Neuron (in vitro differentiated cells): Measurements from ENCODE around the gene RAET1E.
"Not testable (repeated sequence)": the region's sequence is repeated elsewhere in the genome, so short reads cannot be mapped to it uniquely, and the experiment has no call there.

Source experiments
- H2AFZ ChIP-seq: one replicate; pipeline ENCODE4 v1.6.1; 2013; ENCODE audit warnings: low read depth, mild to moderate bottlenecking, inconsistent platforms, low read length, moderate library complexity
- H3K27me3 ChIP-seq: one replicate; pipeline ENCODE4 v1.6.1; 2013; ENCODE audit warnings: low read length; ENCODE audit not compliant: insufficient read depth
- H3K36me3 ChIP-seq: one replicate; pipeline ENCODE4 v1.6.1; 2013; ENCODE audit warnings: low read length; ENCODE audit not compliant: insufficient read depth
- H3K4me1 ChIP-seq: one replicate; pipeline ENCODE4 v1.6.1; 2013; ENCODE audit warnings: low read length; ENCODE audit not compliant: insufficient read depth
- H3K4me3 ChIP-seq: 2 replicates; pipeline ENCODE4 v1.5.1; 2013; ENCODE audit warnings: mild to moderate bottlenecking, low read length, moderate library complexity
- H3K9me3 ChIP-seq: one replicate; pipeline ENCODE4 v1.6.1; 2013; ENCODE audit warnings: low read length

The RAET1E gene

GRCh38 chr6:149900620-149901443, 2.9 kb upstream of the RAET1E start:
- Histone ChIP-seq H3K9me3 (no peaks in the 10 kb centered on the region), H3K4me1 (no peaks in the 10 kb centered on the region), H3K27me3 (peaks cover 2% of the 10 kb centered on the region), H3K36me3 (no peaks in the 10 kb centered on the region), H2AFZ (no peak overlapping the region), H3K4me3 (no peak overlapping the region)

GRCh38 chr6:149899926-149900619, 2.2 kb upstream of the RAET1E start:
- no peak overlapping the region for H3K4me3 ChIP-seq
- no peaks in the 10 kb centered on the region for H3K4me1 ChIP-seq
- no peak overlapping the region for H2AFZ ChIP-seq
- no peaks in the 10 kb centered on the region for H3K36me3 ChIP-seq
- H3K27me3 ChIP-seq = no peaks in the 10 kb centered on the region
- no peaks in the 10 kb centered on the region for H3K9me3 ChIP-seq

GRCh38 chr6:149899486-149899885, 1.6 kb upstream of the RAET1E start:
- no peaks in the 10 kb centered on the region for H3K4me1 ChIP-seq
- no peaks in the 10 kb centered on the region for H3K36me3 ChIP-seq
- H3K27me3 ChIP-seq = no peaks in the 10 kb centered on the region
- H3K4me3 ChIP-seq = no peak overlapping the region
- H3K9me3 ChIP-seq = no peaks in the 10 kb centered on the region
- H2AFZ ChIP-seq = no peak overlapping the region

- Histone ChIP-seq H3K4me3 (no peak overlapping the region), H3K36me3 (no peaks in the 10 kb centered on the region), H2AFZ (no peak overlapping the region), H3K9me3 (no peaks in the 10 kb centered on the region), H3K27me3 (no peaks in the 10 kb centered on the region), H3K4me1 (no peaks in the 10 kb centered on the region)
Observed at GRCh38 chr6:149898966-149899365, 1.1 kb upstream of the RAET1E start.

GRCh38 chr6:149897015-149897697, 757 bp downstream of the RAET1E start:
- no peaks in the 10 kb centered on the region for H3K9me3 ChIP-seq
- no peak overlapping the region for H3K4me3 ChIP-seq
- H3K4me1 ChIP-seq = no peaks in the 10 kb centered on the region
- no peaks in the 10 kb centered on the region for H3K36me3 ChIP-seq
- H2AFZ ChIP-seq = no peak overlapping the region
- H3K27me3 ChIP-seq = no peaks in the 10 kb centered on the region

GRCh38 chr6:149896491-149896890, 1.4 kb downstream of the RAET1E start:
- Histone ChIP-seq H2AFZ (no peak overlapping the region), H3K4me3 (no peak overlapping the region)

GRCh38 chr6:149895833-149896271, 2.1 kb downstream of the RAET1E start:
- Histone ChIP-seq H3K4me1 (no peaks in the 10 kb centered on the region), H3K27me3 (no peaks in the 10 kb centered on the region), H2AFZ (no peak overlapping the region), H3K4me3 (no peak overlapping the region), H3K9me3 (no peaks in the 10 kb centered on the region), H3K36me3 (no peaks in the 10 kb centered on the region)

More at GRCh38 chr6:149896491-149896890, 1.4 kb downstream of the RAET1E start:
- Histone ChIP-seq H3K27me3 (no peaks in the 10 kb centered on the region), H3K9me3 (no peaks in the 10 kb centered on the region), H3K36me3 (no peaks in the 10 kb centered on the region), H3K4me1 (no peaks in the 10 kb centered on the region)

GRCh38 chr6:149895048-149895590, 2.8 kb downstream of the RAET1E start:
- no peaks in the 10 kb centered on the region for H3K27me3 ChIP-seq
- H3K4me3 ChIP-seq = no peak overlapping the region
- no peaks in the 10 kb centered on the region for H3K36me3 ChIP-seq
- no peak overlapping the region for H2AFZ ChIP-seq
- H3K4me1 ChIP-seq = no peaks in the 10 kb centered on the region
- H3K9me3 ChIP-seq = no peaks in the 10 kb centered on the region

- H3K4me1 ChIP-seq, H3K36me3 ChIP-seq: not testable (repeated sequence)
Observed at GRCh38 chr6:149891864-149892263, 6.0 kb downstream of the RAET1E start.

GRCh38 chr6:149891259-149891658, 6.7 kb downstream of the RAET1E start:
- no peaks in the 10 kb centered on the region for H3K36me3 ChIP-seq
- H2AFZ ChIP-seq = no peak overlapping the region
- H3K4me3 ChIP-seq = no peak overlapping the region
- no peaks in the 10 kb centered on the region for H3K27me3 ChIP-seq
- no peaks in the 10 kb centered on the region for H3K4me1 ChIP-seq
- H3K9me3 ChIP-seq = no peaks in the 10 kb centered on the region

More at GRCh38 chr6:149891864-149892263, 6.0 kb downstream of the RAET1E start:
- H3K9me3 ChIP-seq, H3K27me3 ChIP-seq, H3K4me3 ChIP-seq, H2AFZ ChIP-seq: not testable (repeated sequence)

- H3K27me3 ChIP-seq = no peaks in the 10 kb centered on the region
- no peaks in the 10 kb centered on the region for H3K4me1 ChIP-seq
- H3K9me3 ChIP-seq = no peaks in the 10 kb centered on the region
- H2AFZ ChIP-seq = no peak overlapping the region
- no peaks in the 10 kb centered on the region for H3K36me3 ChIP-seq
- no peak overlapping the region for H3K4me3 ChIP-seq
Observed at GRCh38 chr6:149890629-149891045, 7.3 kb downstream of the RAET1E start.

GRCh38 chr6:149889326-149889725, 8.6 kb downstream of the RAET1E start:
- no peak overlapping the region for H2AFZ ChIP-seq
- H3K27me3 ChIP-seq = no peaks in the 10 kb centered on the region
- no peak overlapping the region for H3K4me3 ChIP-seq
- no peaks in the 10 kb centered on the region for H3K4me1 ChIP-seq
- H3K36me3 ChIP-seq = no peaks in the 10 kb centered on the region
- H3K9me3 ChIP-seq = no peaks in the 10 kb centered on the region

- Histone ChIP-seq H2AFZ (no peak overlapping the region), H3K9me3 (no peaks in the 10 kb centered on the region), H3K36me3 (no peaks in the 10 kb centered on the region), H3K4me3 (no peak overlapping the region), H3K27me3 (no peaks in the 10 kb centered on the region), H3K4me1 (no peaks in the 10 kb centered on the region)
Observed at GRCh38 chr6:149888659-149889058, 9.3 kb downstream of the RAET1E start.
